ENCODE measurements around the gene GAB4. TPM values are rescaled to one million over a fixed set of nuclear protein-coding genes. Genes with fewer than 3 reads are reported as not detected.
"Not testable (repeated sequence)": the region's sequence is repeated elsewhere in the genome, so short reads cannot be mapped to it uniquely, and the experiment has no call there.

GAB4 gene
- total RNA-seq, 2 donors from 2014 or later = not detected

DNA sequence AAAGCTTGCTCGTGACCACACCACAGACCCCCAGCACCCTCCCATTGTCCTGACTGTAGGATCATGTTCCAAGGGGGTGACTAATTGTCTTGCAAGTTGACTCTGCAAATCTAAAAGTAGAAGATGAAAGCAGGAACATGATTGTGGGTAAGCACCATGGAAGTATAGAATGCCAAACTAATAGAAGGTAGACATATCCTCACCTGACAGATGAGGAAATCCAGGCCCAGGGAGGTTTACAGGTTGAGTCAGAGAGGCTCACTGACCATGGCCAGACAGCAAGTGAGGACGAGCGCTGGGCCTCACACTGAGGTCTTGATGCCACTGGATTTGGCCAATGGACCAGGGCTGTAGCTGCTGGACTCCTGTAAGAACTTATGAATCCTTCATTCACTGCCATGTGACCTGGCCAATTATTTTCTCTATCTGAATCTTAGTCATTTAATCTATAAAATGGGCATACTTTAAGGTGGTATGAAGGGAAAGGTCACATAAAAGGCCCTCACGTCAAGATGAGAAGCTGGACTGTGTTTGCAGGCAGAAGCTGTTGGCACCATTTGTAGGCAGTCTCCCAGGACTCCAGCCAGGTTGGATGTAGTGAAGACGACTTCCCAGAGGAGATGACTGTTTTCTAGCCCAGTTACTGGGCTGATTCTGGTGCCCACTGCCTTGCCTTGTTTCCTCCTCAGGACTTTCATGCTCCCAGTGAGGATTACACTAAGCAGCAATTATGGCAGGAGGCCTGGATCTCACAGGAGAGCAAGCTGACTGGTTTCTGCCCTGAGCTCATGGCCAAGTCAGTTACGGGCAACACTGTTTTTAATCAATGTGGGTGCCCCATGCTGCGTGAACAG, 54.6 kb downstream of the GAB4 start:
- H3K4me1 ChIP-seq = no peaks in the 10 kb centered on the region
- DNase-seq = no peak
- H3K9ac ChIP-seq (ENCODE audit: low read depth in 2 of 2, low read length in 2 of 2) = no peak overlapping the region
- TF ChIP-seq, protein P1, sequence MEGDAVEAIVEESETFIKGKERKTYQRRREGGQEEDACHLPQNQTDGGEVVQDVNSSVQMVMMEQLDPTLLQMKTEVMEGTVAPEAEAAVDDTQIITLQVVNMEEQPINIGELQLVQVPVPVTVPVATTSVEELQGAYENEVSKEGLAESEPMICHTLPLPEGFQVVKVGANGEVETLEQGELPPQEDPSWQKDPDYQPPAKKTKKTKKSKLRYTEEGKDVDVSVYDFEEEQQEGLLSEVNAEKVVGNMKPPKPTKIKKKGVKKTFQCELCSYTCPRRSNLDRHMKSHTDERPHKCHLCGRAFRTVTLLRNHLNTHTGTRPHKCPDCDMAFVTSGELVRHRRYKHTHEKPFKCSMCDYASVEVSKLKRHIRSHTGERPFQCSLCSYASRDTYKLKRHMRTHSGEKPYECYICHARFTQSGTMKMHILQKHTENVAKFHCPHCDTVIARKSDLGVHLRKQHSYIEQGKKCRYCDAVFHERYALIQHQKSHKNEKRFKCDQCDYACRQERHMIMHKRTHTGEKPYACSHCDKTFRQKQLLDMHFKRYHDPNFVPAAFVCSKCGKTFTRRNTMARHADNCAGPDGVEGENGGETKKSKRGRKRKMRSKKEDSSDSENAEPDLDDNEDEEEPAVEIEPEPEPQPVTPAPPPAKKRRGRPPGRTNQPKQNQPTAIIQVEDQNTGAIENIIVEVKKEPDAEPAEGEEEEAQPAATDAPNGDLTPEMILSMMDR (IDR thresholded peaks at IDR 0.05) = no peak
- no peaks in the 10 kb centered on the region for H3K9me3 ChIP-seq
- H3K27me3 ChIP-seq = no peaks in the 10 kb centered on the region
- no peaks in the 10 kb centered on the region for H3K36me3 ChIP-seq
- no peak overlapping the region for H3K4me3 ChIP-seq
- intact Hi-C loops (cut with DNase I) = no loop called here
- no peak overlapping the region for H3K27ac ChIP-seq

DNA sequence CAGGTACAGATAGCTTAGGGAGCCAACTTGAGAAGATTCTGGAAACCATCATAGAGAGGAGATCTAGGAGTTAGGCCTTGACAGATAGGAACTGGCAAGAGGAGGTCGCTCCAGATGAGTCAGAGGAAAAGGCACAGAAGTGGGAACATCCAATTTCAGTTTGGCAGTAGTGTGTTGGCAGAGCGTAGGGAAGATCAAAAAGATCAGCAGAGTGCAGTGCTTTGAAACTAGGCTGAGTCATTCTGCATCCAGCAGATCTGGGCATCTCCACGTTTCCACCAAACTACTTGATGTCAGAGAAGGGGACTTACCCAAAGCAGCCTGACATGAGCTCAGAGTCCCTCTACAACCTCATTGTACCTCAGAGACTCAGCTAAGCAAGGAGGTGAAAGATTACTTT, 58.5 kb downstream of the GAB4 start:
- H3K4me1 ChIP-seq = no peaks in the 10 kb centered on the region
- no peak overlapping the region for H3K9ac ChIP-seq (ENCODE audit: low read depth in 2 of 2, low read length in 2 of 2)
- H3K4me3 ChIP-seq = no peak overlapping the region
- no peaks in the 10 kb centered on the region for H3K9me3 ChIP-seq
- no peaks in the 10 kb centered on the region for H3K36me3 ChIP-seq
- TF ChIP-seq, protein P1 (IDR thresholded peaks at IDR 0.05) = no peak
- DNase-seq = no peak
- intact Hi-C loops (cut with DNase I) = no loop called here
- H3K27ac ChIP-seq = no peak overlapping the region
- no peaks in the 10 kb centered on the region for H3K27me3 ChIP-seq

DNA sequence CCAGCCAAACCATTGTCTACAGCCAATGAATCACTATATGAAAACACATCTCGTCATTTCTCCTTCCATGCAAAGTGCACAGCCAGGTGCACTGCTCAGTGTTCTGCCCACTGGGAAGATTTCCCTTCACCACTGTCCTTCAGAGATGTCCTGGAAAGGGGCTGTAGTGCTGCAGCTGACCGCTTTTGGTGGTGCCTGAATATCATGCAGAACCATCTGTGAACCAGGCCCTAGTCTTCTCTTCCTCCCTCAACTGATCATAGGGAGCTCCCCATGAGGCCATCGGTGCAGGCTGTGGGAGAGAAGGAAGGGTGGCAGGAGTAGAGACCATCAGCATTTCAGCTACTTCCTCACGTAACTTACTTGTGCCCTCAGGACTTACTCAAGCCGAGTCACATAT, 70.2 kb downstream of the GAB4 start:
- no peaks in the 10 kb centered on the region for H3K36me3 ChIP-seq
- TF ChIP-seq, protein P1 (IDR thresholded peaks at IDR 0.05) = no peak
- no peaks in the 10 kb centered on the region for H3K9me3 ChIP-seq

DNA sequence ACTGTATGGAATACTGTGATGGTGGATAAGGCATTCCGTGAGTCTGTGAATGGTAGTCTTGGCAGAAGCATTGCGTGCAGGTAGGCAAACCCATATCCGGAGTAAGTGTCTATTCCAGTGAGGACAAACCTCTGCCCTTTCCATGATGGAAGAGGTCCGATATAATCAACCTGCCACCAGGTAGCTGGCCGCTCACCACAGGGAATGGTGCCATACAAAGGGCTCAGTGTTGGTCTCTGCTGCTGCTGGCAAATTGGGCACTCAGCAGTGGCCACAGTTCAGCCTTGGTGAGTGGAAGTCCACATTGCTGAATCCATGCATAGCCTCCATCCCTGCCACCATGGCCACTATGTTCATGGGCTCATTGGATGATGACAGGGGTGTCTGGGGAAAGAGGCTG, 70.8 kb downstream of the GAB4 start:
- H3K4me3 ChIP-seq; H3K27me3 ChIP-seq; H3K9me3 ChIP-seq; H3K9ac ChIP-seq (ENCODE audit: low read depth in 2 of 2, low read length in 2 of 2); DNase-seq; H3K4me1 ChIP-seq; H3K36me3 ChIP-seq; intact Hi-C loops (cut with DNase I); H3K27ac ChIP-seq: not testable (repeated sequence)

More for the DNA sequence above, 70.2 kb downstream of the GAB4 start:
- H3K4me1 ChIP-seq = no peaks in the 10 kb centered on the region
- H3K27ac ChIP-seq = no peak overlapping the region
- DNase-seq = no peak
- intact Hi-C loops (cut with DNase I) = no loop called here
- H3K9ac ChIP-seq (ENCODE audit: low read depth in 2 of 2, low read length in 2 of 2) = no peak overlapping the region
- H3K4me3 ChIP-seq = no peak overlapping the region
- H3K27me3 ChIP-seq = no peaks in the 10 kb centered on the region

DNA sequence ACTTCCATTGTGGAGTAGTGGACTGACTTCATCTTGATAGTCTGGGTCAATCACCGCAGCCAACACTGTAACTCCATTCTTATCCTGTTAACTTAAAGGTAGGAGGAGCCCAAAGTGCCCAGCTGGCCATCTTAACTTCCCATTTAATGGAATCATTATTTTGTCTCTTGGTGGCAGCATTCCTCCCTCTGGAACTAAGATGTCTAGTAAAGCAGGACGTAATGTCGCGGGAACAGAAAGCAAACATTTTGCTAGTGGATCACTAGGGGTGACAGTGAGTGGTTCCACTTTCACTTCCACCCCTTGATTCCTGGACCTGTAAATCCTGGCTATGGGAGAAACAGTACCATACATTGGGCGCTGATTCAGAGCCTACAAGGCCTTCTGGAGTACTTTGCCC, 71.4 kb downstream of the GAB4 start:
- no peak overlapping the region for H3K27ac ChIP-seq
- TF ChIP-seq, protein P1 (IDR thresholded peaks at IDR 0.05) = no peak
- no peaks in the 10 kb centered on the region for H3K36me3 ChIP-seq
- no peak for DNase-seq
- H3K4me3 ChIP-seq = no peak overlapping the region
- intact Hi-C loops (cut with DNase I) = no loop called here
- H3K9ac ChIP-seq (ENCODE audit: low read depth in 2 of 2, low read length in 2 of 2) = no peak overlapping the region
- H3K27me3 ChIP-seq = no peaks in the 10 kb centered on the region
- H3K4me1 ChIP-seq = no peaks in the 10 kb centered on the region
- H3K9me3 ChIP-seq = no peaks in the 10 kb centered on the region

DNA sequence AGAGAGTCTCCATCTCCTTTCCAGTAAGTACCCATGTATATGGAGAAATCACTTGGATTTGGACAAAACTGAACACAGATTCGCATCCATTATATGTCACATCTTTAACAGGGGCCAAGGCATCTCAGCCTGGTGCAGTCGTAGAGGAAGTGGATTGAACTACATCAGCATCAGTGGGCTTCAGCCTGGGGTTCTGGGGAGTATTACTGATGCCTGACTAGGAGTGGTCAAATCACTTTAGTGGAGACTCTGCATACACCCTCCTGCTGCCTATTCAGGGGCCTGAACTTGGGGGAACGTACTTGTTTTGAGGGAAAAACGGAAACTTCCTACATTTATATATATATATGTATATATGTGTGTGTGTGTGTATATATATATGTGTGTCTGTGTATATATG, 72.8 kb downstream of the GAB4 start:
- no peak overlapping the region for H3K4me3 ChIP-seq
- H3K27me3 ChIP-seq = no peaks in the 10 kb centered on the region
- TF ChIP-seq, protein P1 (IDR thresholded peaks at IDR 0.05) = no peak
- no peaks in the 10 kb centered on the region for H3K9me3 ChIP-seq
- intact Hi-C loops (cut with DNase I) = no loop called here
- H3K9ac ChIP-seq (ENCODE audit: low read depth in 2 of 2, low read length in 2 of 2) = no peak overlapping the region
- no peaks in the 10 kb centered on the region for H3K36me3 ChIP-seq
- H3K4me1 ChIP-seq = no peaks in the 10 kb centered on the region
- no peak overlapping the region for H3K27ac ChIP-seq
- DNase-seq = no peak

All from colonic mucosa (tissue), 4 donors.